ENCODE data around the gene AMBRA1. TPM values are rescaled to one million over a fixed set of nuclear protein-coding genes. Genes with fewer than 3 reads are reported as not detected.

The AMBRA1 gene
- total RNA-seq, 1 donor from 2014 or later, result 29.4 TPM

DNA sequence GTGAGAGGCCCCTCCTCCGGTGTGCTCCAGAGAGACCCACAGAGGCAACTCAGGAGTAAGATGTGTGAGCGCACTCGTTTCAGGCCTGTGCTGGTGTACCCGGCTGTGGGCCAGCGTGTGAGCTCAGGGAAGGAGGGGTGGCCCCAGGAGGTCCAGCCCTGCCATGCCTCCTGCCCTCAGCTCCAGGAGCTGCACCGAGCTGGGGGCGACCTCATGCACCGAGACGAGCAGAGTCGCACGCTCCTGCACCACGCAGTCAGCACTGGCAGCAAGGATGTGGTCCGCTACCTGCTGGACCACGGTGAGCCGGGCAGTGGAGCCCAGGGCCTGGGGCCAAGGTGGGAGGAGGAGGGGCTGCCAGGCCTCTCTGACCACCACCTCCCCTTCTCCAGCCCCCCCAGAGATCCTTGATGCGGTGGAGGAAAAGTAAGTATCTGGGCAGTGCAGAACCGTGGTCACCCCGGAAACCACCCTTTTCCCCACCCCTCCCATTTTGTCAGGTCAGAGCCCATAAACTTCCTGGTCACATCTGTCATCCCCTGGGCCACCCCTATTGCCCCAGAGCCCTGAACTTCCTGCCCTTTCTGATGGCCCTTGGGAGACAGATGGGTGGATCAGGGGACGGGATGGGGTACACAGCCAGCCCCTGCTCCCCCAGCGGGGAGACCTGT, 214.9 kb downstream of the AMBRA1 start:
- DNase-seq (ENCODE audit: low read depth) (no peak), FAIRE-seq (no peak)
- peaks cover 11% of the 10 kb centered on the region for H4K20me1 ChIP-seq (ENCODE audit: insufficient read depth, low read length)
- H3K4me3 Mint-ChIP-seq (ENCODE audit: unreplicated experiment), result no peak overlapping the region
- H2AFZ ChIP-seq (ENCODE audit: low read depth, low read length), result no peak overlapping the region
- no peak overlapping the region for H3K4me2 ChIP-seq (ENCODE audit: low read length)
- H3K27ac ChIP-seq (ENCODE audit: low read depth, low read length), result no peak overlapping the region
- peaks cover 14% of the 10 kb centered on the region for H3K79me2 ChIP-seq (ENCODE audit: insufficient read depth, low read length)
- no peak overlapping the region for H3K4me3 ChIP-seq (ENCODE audit: insufficient read depth, low read depth, low read length)
- TF ChIP-seq EZH2 (IDR thresholded peaks at IDR 0.05; ENCODE audit: insufficient read depth, low read length), result no peak
- TF ChIP-seq, protein P1, sequence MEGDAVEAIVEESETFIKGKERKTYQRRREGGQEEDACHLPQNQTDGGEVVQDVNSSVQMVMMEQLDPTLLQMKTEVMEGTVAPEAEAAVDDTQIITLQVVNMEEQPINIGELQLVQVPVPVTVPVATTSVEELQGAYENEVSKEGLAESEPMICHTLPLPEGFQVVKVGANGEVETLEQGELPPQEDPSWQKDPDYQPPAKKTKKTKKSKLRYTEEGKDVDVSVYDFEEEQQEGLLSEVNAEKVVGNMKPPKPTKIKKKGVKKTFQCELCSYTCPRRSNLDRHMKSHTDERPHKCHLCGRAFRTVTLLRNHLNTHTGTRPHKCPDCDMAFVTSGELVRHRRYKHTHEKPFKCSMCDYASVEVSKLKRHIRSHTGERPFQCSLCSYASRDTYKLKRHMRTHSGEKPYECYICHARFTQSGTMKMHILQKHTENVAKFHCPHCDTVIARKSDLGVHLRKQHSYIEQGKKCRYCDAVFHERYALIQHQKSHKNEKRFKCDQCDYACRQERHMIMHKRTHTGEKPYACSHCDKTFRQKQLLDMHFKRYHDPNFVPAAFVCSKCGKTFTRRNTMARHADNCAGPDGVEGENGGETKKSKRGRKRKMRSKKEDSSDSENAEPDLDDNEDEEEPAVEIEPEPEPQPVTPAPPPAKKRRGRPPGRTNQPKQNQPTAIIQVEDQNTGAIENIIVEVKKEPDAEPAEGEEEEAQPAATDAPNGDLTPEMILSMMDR (IDR thresholded peaks at IDR 0.05; ENCODE audit: insufficient read depth, low read depth, low read length), result no peak
- H3K9ac ChIP-seq (ENCODE audit: low read length), result no peak overlapping the region
- no peaks in the 10 kb centered on the region for H3K9me3 Mint-ChIP-seq (ENCODE audit: unreplicated experiment)
- H3K36me3 ChIP-seq (ENCODE audit: insufficient read depth, low read length), result no peaks in the 10 kb centered on the region
- peaks cover 12% of the 10 kb centered on the region for H3K36me3 Mint-ChIP-seq (ENCODE audit: low read depth, unreplicated experiment)
- H3K27ac Mint-ChIP-seq (ENCODE audit: unreplicated experiment), result no peak overlapping the region
- H3K4me1 Mint-ChIP-seq (ENCODE audit: low read depth, unreplicated experiment), result no peaks in the 10 kb centered on the region
- no peaks in the 10 kb centered on the region for H3K27me3 Mint-ChIP-seq (ENCODE audit: low read depth, unreplicated experiment)
- no peaks in the 10 kb centered on the region for H3K27me3 ChIP-seq (ENCODE audit: insufficient read depth, low read length)
- H3K4me1 ChIP-seq (ENCODE audit: insufficient read depth, low read length), result peaks cover 11% of the 10 kb centered on the region
- no peaks in the 10 kb centered on the region for H3K9me3 ChIP-seq (ENCODE audit: insufficient read depth, low read depth, low read length)

DNA sequence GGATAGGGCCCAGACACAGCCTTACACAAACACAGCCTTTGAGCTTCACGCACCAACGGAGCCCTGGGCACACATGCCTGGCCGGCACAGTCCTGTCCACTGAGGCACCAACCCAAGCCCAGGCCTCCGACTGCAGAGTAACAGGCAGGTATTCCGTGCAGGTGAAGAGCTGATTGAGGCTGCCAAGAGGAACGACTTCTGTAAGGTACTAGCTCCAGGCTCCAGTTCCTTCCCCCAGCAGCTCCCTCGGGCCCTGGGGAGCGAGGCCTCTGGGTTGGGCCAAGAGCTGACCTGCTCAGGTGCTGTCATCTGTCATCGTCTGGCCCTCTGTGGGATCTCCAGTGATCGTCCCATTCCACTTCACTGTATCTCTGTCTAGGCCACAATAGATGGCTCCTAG, 215.5 kb downstream of the AMBRA1 start:
- Mint-ChIP-seq H3K36me3 (ENCODE audit: low read depth, unreplicated experiment) (peaks cover 12% of the 10 kb centered on the region), H3K9me3 (ENCODE audit: unreplicated experiment) (no peaks in the 10 kb centered on the region), H3K4me3 (ENCODE audit: unreplicated experiment) (no peak overlapping the region), H3K4me1 (ENCODE audit: low read depth, unreplicated experiment) (no peaks in the 10 kb centered on the region), H3K27me3 (ENCODE audit: low read depth, unreplicated experiment) (no peaks in the 10 kb centered on the region), H3K27ac (ENCODE audit: unreplicated experiment) (no peak overlapping the region)
- TF ChIP-seq EZH2 (IDR thresholded peaks at IDR 0.05; ENCODE audit: insufficient read depth, low read length), result no peak
- TF ChIP-seq, protein P1 (IDR thresholded peaks at IDR 0.05; ENCODE audit: insufficient read depth, low read depth, low read length), result no peak
- peaks cover 11% of the 10 kb centered on the region for H3K4me1 ChIP-seq (ENCODE audit: insufficient read depth, low read length)
- no peak overlapping the region for H3K27ac ChIP-seq (ENCODE audit: low read depth, low read length)
- no peaks in the 10 kb centered on the region for H3K9me3 ChIP-seq (ENCODE audit: insufficient read depth, low read depth, low read length)
- FAIRE-seq (no peak), DNase-seq (ENCODE audit: low read depth) (no peak)
- H3K36me3 ChIP-seq (ENCODE audit: insufficient read depth, low read length), result no peaks in the 10 kb centered on the region
- H4K20me1 ChIP-seq (ENCODE audit: insufficient read depth, low read length), result peaks cover 8% of the 10 kb centered on the region
- H3K4me3 ChIP-seq (ENCODE audit: insufficient read depth, low read depth, low read length), result no peak overlapping the region
- peaks cover 14% of the 10 kb centered on the region for H3K79me2 ChIP-seq (ENCODE audit: insufficient read depth, low read length)
- H3K9ac ChIP-seq (ENCODE audit: low read length), result no peak overlapping the region
- H3K4me2 ChIP-seq (ENCODE audit: low read length), result no peak overlapping the region
- no peaks in the 10 kb centered on the region for H3K27me3 ChIP-seq (ENCODE audit: insufficient read depth, low read length)
- H2AFZ ChIP-seq (ENCODE audit: low read depth, low read length), result no peak overlapping the region

DNA sequence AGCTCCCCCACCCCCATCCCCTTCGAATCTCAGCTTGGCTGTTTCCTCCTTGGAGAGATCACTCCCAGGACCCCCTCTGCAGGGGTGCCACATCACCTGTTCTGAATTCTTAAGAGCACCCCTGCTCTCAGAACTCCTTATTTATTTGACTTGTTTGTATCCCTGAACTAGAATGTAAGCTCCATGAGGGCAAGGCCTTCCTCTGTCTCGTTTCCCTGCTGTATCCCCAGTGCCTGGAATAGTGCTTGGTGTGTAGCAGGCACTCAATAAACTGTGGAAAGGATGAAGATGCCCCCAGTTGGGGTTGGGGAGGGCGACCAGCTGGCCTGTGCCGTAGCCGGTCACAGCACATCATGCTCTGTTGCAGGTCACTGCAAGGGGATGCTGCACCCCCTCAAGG, 216.0 kb downstream of the AMBRA1 start:
- H2AFZ ChIP-seq (ENCODE audit: low read depth, low read length), result no peak overlapping the region
- H3K27me3 ChIP-seq (ENCODE audit: insufficient read depth, low read length), result no peaks in the 10 kb centered on the region
- H3K27ac Mint-ChIP-seq (ENCODE audit: unreplicated experiment), result no peak overlapping the region
- peaks cover 12% of the 10 kb centered on the region for H3K36me3 Mint-ChIP-seq (ENCODE audit: low read depth, unreplicated experiment)
- DNase-seq (ENCODE audit: low read depth), result no peak
- no peak overlapping the region for H3K4me2 ChIP-seq (ENCODE audit: low read length)
- no peaks in the 10 kb centered on the region for H3K4me1 Mint-ChIP-seq (ENCODE audit: low read depth, unreplicated experiment)
- TF ChIP-seq, protein P1 (IDR thresholded peaks at IDR 0.05; ENCODE audit: insufficient read depth, low read depth, low read length), result no peak
- no peak for TF ChIP-seq EZH2 (IDR thresholded peaks at IDR 0.05; ENCODE audit: insufficient read depth, low read length)
- no peak overlapping the region for H3K4me3 ChIP-seq (ENCODE audit: insufficient read depth, low read depth, low read length)
- peaks cover 10% of the 10 kb centered on the region for H3K4me1 ChIP-seq (ENCODE audit: insufficient read depth, low read length)
- no peaks in the 10 kb centered on the region for H3K9me3 ChIP-seq (ENCODE audit: insufficient read depth, low read depth, low read length)
- no peak overlapping the region for H3K9ac ChIP-seq (ENCODE audit: low read length)
- no peak overlapping the region for H3K27ac ChIP-seq (ENCODE audit: low read depth, low read length)
- H3K4me3 Mint-ChIP-seq (ENCODE audit: unreplicated experiment), result no peak overlapping the region
- no peak for FAIRE-seq
- H3K9me3 Mint-ChIP-seq (ENCODE audit: unreplicated experiment), result no peaks in the 10 kb centered on the region
- no peaks in the 10 kb centered on the region for H3K36me3 ChIP-seq (ENCODE audit: insufficient read depth, low read length)
- peaks cover 4% of the 10 kb centered on the region for H4K20me1 ChIP-seq (ENCODE audit: insufficient read depth, low read length)
- H3K27me3 Mint-ChIP-seq (ENCODE audit: low read depth, unreplicated experiment), result no peaks in the 10 kb centered on the region
- H3K79me2 ChIP-seq (ENCODE audit: insufficient read depth, low read length), result peaks cover 10% of the 10 kb centered on the region
